Neural progenitor cell (in vitro differentiated cells): ENCODE results near the gene RASSF5.

ENCODE experiments used
- CTCF ChIP-seq: fragments of 200-600 bp; sonication (generic); IDR thresholded peaks from 2 replicates; pipeline ENCODE4 v1.5.1; 2017; ENCODE audit warnings: antibody characterized with exemption, mild to moderate bottlenecking
- EZH2 ChIP-seq: fragments of 200-600 bp; sonication (generic); IDR thresholded peaks from 2 replicates; pipeline ENCODE4 v1.6.1; 2017; ENCODE audit warnings: antibody characterized with exemption, mild to moderate bottlenecking, moderate library complexity

- TF ChIP-seq CTCF (no peak), EZH2 (no peak)
These were observed 11.8 kb upstream of the RASSF5 start for GRCh38 chr1:206495493-206496046.
